Epithelial cell of esophagus (primary cell): ENCODE results near the gene C6orf52.
"Not testable (repeated sequence)": the region's sequence is repeated elsewhere in the genome, so short reads cannot be mapped to it uniquely, and the experiment has no call there.

Source experiments
- DNase-seq: peaks from one replicate; pipeline ENCODE4 v3.0.0; 2010; ENCODE audit warnings: low read depth
- H3K4me3 ChIP-seq: 2 replicates; pipeline ENCODE4 v1.5.1; 2011; ENCODE audit warnings: mild to moderate bottlenecking, low read length, control low read depth
- CTCF ChIP-seq: IDR thresholded peaks from 2 replicates; pipeline ENCODE4 v1.5.1; 2011; ENCODE audit warnings: low read depth, mild to moderate bottlenecking, low read length, control low read depth, inconsistent platforms; ENCODE audit not compliant: insufficient read depth; ENCODE audit errors: missing control alignments

C6orf52 gene

DNA sequence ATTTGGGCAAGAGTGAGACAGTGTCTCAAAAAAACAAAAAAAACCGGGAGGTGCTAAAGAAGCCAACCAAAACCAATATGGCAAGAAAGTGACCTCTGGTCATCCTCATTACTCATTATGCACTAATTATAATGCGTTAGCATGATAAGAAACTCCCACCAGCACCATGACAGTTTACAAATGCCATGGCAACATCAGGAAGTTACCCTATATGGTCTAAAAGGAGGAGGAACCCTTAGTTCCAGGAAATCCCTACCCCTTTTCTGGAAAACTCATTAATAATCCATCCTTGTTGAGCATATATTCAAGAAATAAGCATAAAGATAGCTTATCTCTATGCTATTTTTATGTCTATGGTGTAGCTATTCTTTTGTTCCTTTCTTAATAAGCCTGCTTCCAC is 31.7 kb downstream of the C6orf52 start:
- DNase-seq: no peak
- H3K4me3 ChIP-seq: no peak overlapping the region
- TF ChIP-seq CTCF: no peak

DNA sequence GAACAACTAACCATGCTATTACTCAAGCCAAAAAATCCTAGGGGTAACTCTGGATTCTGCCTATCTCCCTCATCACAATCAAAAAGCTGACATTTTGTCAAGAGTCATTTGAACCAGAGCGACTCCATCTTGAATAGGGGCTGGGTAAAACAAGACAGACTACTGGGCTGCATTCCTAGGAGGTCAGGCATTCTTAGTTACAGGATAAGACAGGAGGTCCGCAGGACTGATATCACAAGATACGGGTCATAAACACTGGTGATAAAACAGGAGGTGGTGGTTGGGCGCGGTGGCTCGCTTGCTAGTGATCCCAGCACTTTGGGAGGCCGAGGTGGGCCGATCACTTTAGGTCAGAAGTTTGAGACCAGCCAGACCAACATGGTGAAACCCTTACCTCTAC is 32.2 kb downstream of the C6orf52 start:
- no peak for TF ChIP-seq CTCF
- DNase-seq: no peak
- H3K4me3 ChIP-seq: no peak overlapping the region

GRCh38 chr6:10660431-10661191 is 33.8 kb downstream of the C6orf52 start:
- not testable (repeated sequence) for H3K4me3 ChIP-seq, DNase-seq

- peak overlapping the region; percentile 23 for H3K4me3 ChIP-seq
- TF ChIP-seq CTCF: no peak
- no peak for DNase-seq
Observed at GRCh38 chr6:10659699-10660348, 34.6 kb downstream of the C6orf52 start.

DNA sequence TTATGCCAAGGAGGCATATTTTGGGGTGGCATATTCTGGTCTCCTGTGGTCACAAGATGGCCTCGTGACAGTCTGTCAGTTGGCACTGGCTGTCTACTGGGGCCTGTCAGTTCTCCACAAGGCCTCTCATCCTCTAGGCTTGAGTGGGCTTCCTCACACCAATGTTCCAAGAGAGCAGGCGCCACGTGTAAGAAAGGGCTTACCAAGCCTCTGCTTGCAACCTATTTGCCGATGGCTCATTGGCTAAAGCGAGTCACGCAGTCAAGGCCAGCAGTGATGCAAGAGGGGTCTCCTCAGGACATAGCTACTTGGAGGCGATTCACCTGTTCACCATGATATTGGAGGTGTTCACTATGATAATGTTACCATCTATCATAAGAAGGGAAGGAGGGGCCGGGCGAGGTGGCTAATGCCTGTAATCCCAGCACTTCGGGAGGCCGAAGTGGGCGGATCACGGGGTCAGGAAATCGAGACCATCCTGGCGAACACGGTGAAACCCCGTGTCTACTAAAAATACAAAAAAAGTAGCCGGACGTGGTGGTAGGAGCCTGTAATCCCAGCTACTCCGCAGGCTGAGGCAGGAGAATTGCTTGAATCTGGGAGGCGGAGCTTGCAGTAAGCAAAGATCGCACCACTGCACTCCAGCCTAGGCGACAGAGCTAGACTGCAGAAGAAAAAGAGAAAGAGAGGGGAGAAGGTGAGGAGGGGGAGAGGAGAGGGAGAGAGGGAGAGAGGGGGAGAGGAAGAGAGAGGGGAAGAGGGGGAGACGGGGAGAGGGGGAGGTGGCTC is 35.3 kb downstream of the C6orf52 start:
- H3K4me3 ChIP-seq: peak overlapping the region; percentile 23
- no peak for DNase-seq
- no peak for TF ChIP-seq CTCF

GRCh38 chr6:10655508-10656055 is 38.8 kb downstream of the C6orf52 start:
- H3K4me3 ChIP-seq: no peak overlapping the region
- DNase-seq: no peak
- TF ChIP-seq CTCF: no peak

GRCh38 chr6:10644225-10644624 is 50.2 kb downstream of the C6orf52 start:
- no peak overlapping the region for H3K4me3 ChIP-seq
- TF ChIP-seq CTCF: no peak
- no peak for DNase-seq
